Tibial artery (tissue), 4 donors: Measurements from ENCODE around the gene EXOSC5.

Experiments
- DNase-seq, 2 donors: peaks; one replicate each; pipeline ENCODE4 v3.0.0-alpha.2; 2019
- H3K27ac ChIP-seq, 2 donors: fragments of 200-600 bp; sonication (generic) in 1 of 2; 1 replicate in 1 of 2; 2 replicates in 1 of 2; pipeline ENCODE4 v1.5.1; 2018 to 2019; ENCODE audit warnings: mild to moderate bottlenecking in 1 of 2
- H3K27me3 ChIP-seq, 2 donors: fragments of 200-600 bp; sonication (generic) in 1 of 2; one replicate each; pipeline versions ENCODE4 v1.5.1 to v1.6.0; 2016 to 2019
- H3K36me3 ChIP-seq, 3 donors: fragments of 200-600 bp; sonication (generic) in 2 of 3; one replicate each; pipeline ENCODE4 v1.5.1; 2016 to 2019; ENCODE audit warnings: mild to moderate bottlenecking in 2 of 3
- H3K4me1 ChIP-seq, 4 donors: fragments of 200-600 bp; sonication (generic) in 2 of 4; 1 replicate in 3 of 4; 2 replicates in 1 of 4; pipeline ENCODE4 v1.5.1; 2016 to 2019
- H3K4me3 ChIP-seq, 2 donors: fragments of 200-600 bp; sonication (generic) in 1 of 2; 1 replicate in 1 of 2; 2 replicates in 1 of 2; pipeline ENCODE4 v1.5.1; 2018 to 2019; ENCODE audit warnings: mild to moderate bottlenecking in 2 of 2
- H3K9me3 ChIP-seq, 3 donors: fragments of 200-600 bp; sonication (generic) in 1 of 3; one replicate each; pipeline ENCODE4 v1.5.1; 2016 to 2019
- CTCF ChIP-seq, 2 experiments: fragments of 200-600 bp in 1 of 2; fragments of 450-650 bp in 1 of 2; IDR thresholded peaks; one replicate each; pipeline ENCODE4 v1.5.1; 2017 to 2019; ENCODE audit warnings: antibody characterized with exemption in 2 of 2, mild to moderate bottlenecking in 1 of 2, moderate library complexity in 1 of 2
- intact Hi-C: fragments of 100-400 bp; cut with DNase I; formaldehyde crosslinking; loops from one replicate; pipeline ENCODE4 v1.15.0; 2023; ENCODE audit warnings: low total_unique reads

The EXOSC5 gene

GRCh38 chr19:41355802-41356201 is 41.4 kb downstream of the EXOSC5 start:
- H3K4me1 ChIP-seq = peaks cover 0 to 30% (median 8%) of the 10 kb centered on the region in 4 donors
- no peaks in the 10 kb centered on the region for H3K27me3 ChIP-seq
- H3K36me3 ChIP-seq = no peaks in the 10 kb centered on the region
- no peaks in the 10 kb centered on the region for H3K9me3 ChIP-seq
- DNase-seq = no peak
- intact Hi-C loops = loop anchor here (5.0 kb wide), 1 partner anchor 149 kb away; no protein-coding TSS in a partner anchor
- TF ChIP-seq CTCF (IDR thresholded peaks at IDR 0.05) = no peak
- H3K4me3 ChIP-seq = no peak overlapping the region
- H3K27ac ChIP-seq = no peak overlapping the region

GRCh38 chr19:41355035-41355434 is 42.1 kb downstream of the EXOSC5 start:
- Histone ChIP-seq H3K27ac (peak overlapping the region in 1 of 2 donors; percentile 11), H3K4me3 (no peak overlapping the region), H3K36me3 (no peaks in the 10 kb centered on the region), H3K27me3 (no peaks in the 10 kb centered on the region), H3K4me1 (peaks cover 0 to 35% (median 14%) of the 10 kb centered on the region in 4 donors), H3K9me3 (no peaks in the 10 kb centered on the region)
- DNase-seq = no peak
- intact Hi-C loops = loop anchor here (5.0 kb wide), 1 partner anchor 148 kb away; no protein-coding TSS in a partner anchor
- no peak for TF ChIP-seq CTCF (IDR thresholded peaks at IDR 0.05)

- intact Hi-C loops = loop anchor here (5.0 kb wide), 1 partner anchor 42 kb away; the partner anchor contains the start of gene CCDC97
- Histone ChIP-seq H3K4me3 (peak overlapping the region; percentile 83 to 96), H3K36me3 (no peaks in the 10 kb centered on the region), H3K27ac (peak overlapping the region; percentile 89), H3K27me3 (no peaks in the 10 kb centered on the region), H3K4me1 (peaks cover 0 to 35% (median 16%) of the 10 kb centered on the region in 4 donors), H3K9me3 (no peaks in the 10 kb centered on the region)
- no peak for DNase-seq
- peak in 1 of 2 experiments; percentile 4 for TF ChIP-seq CTCF (IDR thresholded peaks at IDR 0.05)
Observed at GRCh38 chr19:41354343-41354953, 42.7 kb downstream of the EXOSC5 start.

GRCh38 chr19:41353466-41354342 is 43.5 kb downstream of the EXOSC5 start, which contains the start of gene TGFB1:
Gene TGFB1 (minus strand): TSS chr19:41353922. CDS start chr19:41353044, 878 bp downstream.
- DNase-seq = peak; percentile 90 to 95
- intact Hi-C loops = loop anchor here (5.0 kb wide), 1 partner anchor 41 kb away; the partner anchor contains the start of gene CCDC97
- TF ChIP-seq CTCF (IDR thresholded peaks at IDR 0.05) = peak; percentile 87 to 88
- Histone ChIP-seq H3K27me3 (no peaks in the 10 kb centered on the region), H3K27ac (peak within 1 kb of the TSS; percentile 89), H3K4me1 (peaks cover 0 to 35% (median 16%) of the 10 kb centered on the region in 4 donors), H3K4me3 (peak within 1 kb of the TSS; percentile 83 to 96), H3K9me3 (no peaks in the 10 kb centered on the region), H3K36me3 (no peaks in the 10 kb centered on the region)

GRCh38 chr19:41352609-41353465 is 44.3 kb downstream of the EXOSC5 start:
- intact Hi-C loops = loop anchor here (5.0 kb wide), 1 partner anchor 41 kb away; the partner anchor contains the start of gene CCDC97
- peaks cover 0 to 35% (median 16%) of the 10 kb centered on the region in 4 donors for H3K4me1 ChIP-seq
- no peaks in the 10 kb centered on the region for H3K9me3 ChIP-seq
- H3K27me3 ChIP-seq = no peaks in the 10 kb centered on the region
- peak in 1 of 2 experiments; percentile 39 for TF ChIP-seq CTCF (IDR thresholded peaks at IDR 0.05)
- peak overlapping the region; percentile 83 to 96 for H3K4me3 ChIP-seq
- H3K36me3 ChIP-seq = peaks cover 0 to 4% (median 4%) of the 10 kb centered on the region in 3 donors
- peak; percentile 64 to 84 for DNase-seq
- H3K27ac ChIP-seq = peak overlapping the region; percentile 89
